PC-9 (cell line): ENCODE results near the gene PRPSAP2. TPM values are rescaled to one million over a fixed set of nuclear protein-coding genes. Genes with fewer than 3 reads are reported as not detected.

Experiments used
- BruUV-seq: library from RNA; stranded (reverse); fragments of 400-500 nt; replicated peaks from 2 replicates; lab custom pipeline; 2021; lab: Mats Ljungman, UMichigan
- CTCF ChIA-PET: fragments of 300-600 bp; sonication (Branson Sonifier 250); formaldehyde crosslinking; loops from one replicate; lab custom pipeline; 2022; ENCODE audit warnings: antibody characterized with exemption; lab: Charles Lee
- POLR2A ChIA-PET: fragments of 300-600 bp; sonication (Branson Sonifier 250); formaldehyde crosslinking; loops from one replicate; lab custom pipeline; 2022; ENCODE audit warnings: antibody characterized with exemption; ENCODE audit not compliant: unreplicated experiment; lab: Charles Lee
- DNase-seq, 2 experiments: peaks; one replicate each; pipeline versions ENCODE4 v3.0.0 to v3.0.0-alpha.2; 2015 to 2022; ENCODE audit warnings: mixed read lengths in 1 of 2
- H2AFZ ChIP-seq: fragments of 200-600 bp; sonication (generic); 2 replicates; pipeline ENCODE4 v1.8.1; 2017; ENCODE audit warnings: antibody characterized with exemption
- H3F3A ChIP-seq: fragments of 200-600 bp; sonication (generic); 2 replicates; pipeline ENCODE4 v1.8.1; 2017; ENCODE audit warnings: antibody characterized with exemption, mild to moderate bottlenecking, low read depth; ENCODE audit not compliant: insufficient read depth
- H3K27ac ChIP-seq: fragments of 200-600 bp; sonication (generic); 2 replicates; pipeline ENCODE4 v1.6.1; 2016; ENCODE audit warnings: mixed run types
- H3K27me3 ChIP-seq: fragments of 200-600 bp; sonication (generic); 2 replicates; pipeline ENCODE4 v1.6.1; 2016; ENCODE audit warnings: low read depth, mixed run types; ENCODE audit not compliant: insufficient read depth
- H3K36me3 ChIP-seq: fragments of 200-600 bp; sonication (generic); 2 replicates; pipeline ENCODE4 v1.6.1; 2016; ENCODE audit warnings: low read depth, mixed run types
- H3K4me1 ChIP-seq: fragments of 200-600 bp; sonication (generic); replicated peaks from 2 replicates; pipeline ENCODE4 v1.6.1; 2016; ENCODE audit warnings: mixed run types; ENCODE audit not compliant: insufficient read depth
- H3K4me2 ChIP-seq: fragments of 200-600 bp; sonication (generic); 2 replicates; pipeline ENCODE4 v1.6.1; 2017; ENCODE audit warnings: mixed run types
- H3K4me3 ChIP-seq: fragments of 200-600 bp; sonication (generic); 2 replicates; pipeline ENCODE4 v1.6.1; 2016; ENCODE audit warnings: mixed run types
- H3K79me2 ChIP-seq: fragments of 200-600 bp; sonication (generic); 2 replicates; pipeline ENCODE4 v1.6.1; 2017; ENCODE audit warnings: low read depth, mixed run types
- H3K9me2 ChIP-seq: fragments of 200-600 bp; sonication (generic); 2 replicates; pipeline ENCODE4 v1.8.1; 2017; ENCODE audit warnings: mild to moderate bottlenecking; ENCODE audit not compliant: insufficient read depth
- H3K9me3 ChIP-seq: fragments of 200-600 bp; sonication (generic); 2 replicates; pipeline ENCODE4 v1.8.1; 2016; ENCODE audit warnings: low read depth; ENCODE audit not compliant: insufficient read depth
- H4K20me1 ChIP-seq: fragments of 200-600 bp; sonication (generic); 2 replicates; pipeline ENCODE4 v1.8.1; 2017; ENCODE audit not compliant: insufficient read depth
- EZH2 ChIP-seq: fragments of 200-600 bp; sonication (generic); IDR thresholded peaks from 2 replicates; pipeline ENCODE4 v1.8.0; 2017; ENCODE audit warnings: antibody characterized with exemption, low read depth
- intact Hi-C: fragments of 100-400 bp; cut with micrococcal nuclease; formaldehyde crosslinking; loops from one replicate; pipeline ENCODE4 v1.10.0; 2022; ENCODE audit not compliant: unreplicated experiment
- total RNA-seq: library from RNA; stranded (reverse); gene quantifications from 2 replicates; pipeline ENCODE4 v1.2.3, GENCODE V29; 2021
- TF ChIP-seq, protein P1 (sequence below): fragments of 200-600 bp; sonication (generic); conservative IDR thresholded peaks from 2 replicates; pipeline ENCODE4 v1.6.1; 2017; ENCODE audit warnings: mixed run types, antibody characterized with exemption, mild to moderate bottlenecking, moderate library complexity

The PRPSAP2 gene
- total RNA-seq, 1 experiment from 2014 or later = 50.0 TPM

DNA sequence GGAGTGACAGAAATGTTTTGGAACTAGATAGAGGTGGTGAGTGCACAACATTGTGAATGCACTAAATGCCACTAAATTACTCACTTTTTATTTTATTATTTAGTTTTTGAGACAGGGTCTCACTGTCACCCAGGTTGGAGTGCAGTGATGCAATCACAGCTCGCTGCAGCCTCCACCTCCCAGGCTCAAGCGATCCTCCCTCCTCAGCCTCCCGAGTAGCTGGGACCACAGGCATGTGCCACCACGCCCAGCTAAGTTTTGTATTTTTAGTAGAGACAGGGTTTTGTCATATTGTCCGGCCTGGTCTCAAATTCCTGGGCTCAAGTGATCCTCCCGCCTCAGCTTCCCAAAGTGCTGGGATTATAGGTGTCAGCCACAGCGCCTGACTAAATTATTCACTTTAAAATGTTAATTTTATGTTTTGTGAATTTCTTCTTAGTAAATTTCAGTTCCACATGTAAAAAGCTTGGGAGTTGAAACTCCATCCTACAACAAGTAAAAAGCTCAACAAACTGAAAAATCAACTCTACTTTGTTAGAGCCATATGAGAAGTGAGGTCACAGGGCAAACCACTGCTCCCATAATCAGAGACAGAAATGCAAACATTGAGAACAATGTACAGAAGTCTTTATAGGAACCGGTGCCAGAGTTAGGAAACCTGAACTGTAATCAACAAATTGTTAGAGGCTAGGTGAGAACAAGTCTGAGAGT is 80.2 kb downstream of the PRPSAP2 start:
- H3K79me2 ChIP-seq = no peaks in the 10 kb centered on the region
- ChIA-PET POLR2A (no interaction called here), CTCF (no interaction called here)
- no peak overlapping the region for H3K4me3 ChIP-seq
- peak in 1 of 2 experiments; percentile 44 for DNase-seq
- H3K9me2 ChIP-seq = no peaks in the 10 kb centered on the region
- no peaks in the 10 kb centered on the region for H4K20me1 ChIP-seq
- intact Hi-C loops = no loop called here
- H3K4me2 ChIP-seq = peak overlapping the region; percentile 10; the same call in 1 of the 2 replicates
- no peak overlapping the region for H3K27ac ChIP-seq
- no peak overlapping the region for H2AFZ ChIP-seq
- TF ChIP-seq, protein P1, sequence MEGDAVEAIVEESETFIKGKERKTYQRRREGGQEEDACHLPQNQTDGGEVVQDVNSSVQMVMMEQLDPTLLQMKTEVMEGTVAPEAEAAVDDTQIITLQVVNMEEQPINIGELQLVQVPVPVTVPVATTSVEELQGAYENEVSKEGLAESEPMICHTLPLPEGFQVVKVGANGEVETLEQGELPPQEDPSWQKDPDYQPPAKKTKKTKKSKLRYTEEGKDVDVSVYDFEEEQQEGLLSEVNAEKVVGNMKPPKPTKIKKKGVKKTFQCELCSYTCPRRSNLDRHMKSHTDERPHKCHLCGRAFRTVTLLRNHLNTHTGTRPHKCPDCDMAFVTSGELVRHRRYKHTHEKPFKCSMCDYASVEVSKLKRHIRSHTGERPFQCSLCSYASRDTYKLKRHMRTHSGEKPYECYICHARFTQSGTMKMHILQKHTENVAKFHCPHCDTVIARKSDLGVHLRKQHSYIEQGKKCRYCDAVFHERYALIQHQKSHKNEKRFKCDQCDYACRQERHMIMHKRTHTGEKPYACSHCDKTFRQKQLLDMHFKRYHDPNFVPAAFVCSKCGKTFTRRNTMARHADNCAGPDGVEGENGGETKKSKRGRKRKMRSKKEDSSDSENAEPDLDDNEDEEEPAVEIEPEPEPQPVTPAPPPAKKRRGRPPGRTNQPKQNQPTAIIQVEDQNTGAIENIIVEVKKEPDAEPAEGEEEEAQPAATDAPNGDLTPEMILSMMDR = no peak
- no peak for TF ChIP-seq EZH2
- BruUV-seq = no TSS peak
- H3K9me3 ChIP-seq = no peaks in the 10 kb centered on the region
- H3K27me3 ChIP-seq = no peaks in the 10 kb centered on the region
- H3K4me1 ChIP-seq = peaks cover 12% of the 10 kb centered on the region
- H3F3A ChIP-seq = peaks cover 11% of the 10 kb centered on the region; the same call in 1 of the 2 replicates
- H3K36me3 ChIP-seq = no peaks in the 10 kb centered on the region

DNA sequence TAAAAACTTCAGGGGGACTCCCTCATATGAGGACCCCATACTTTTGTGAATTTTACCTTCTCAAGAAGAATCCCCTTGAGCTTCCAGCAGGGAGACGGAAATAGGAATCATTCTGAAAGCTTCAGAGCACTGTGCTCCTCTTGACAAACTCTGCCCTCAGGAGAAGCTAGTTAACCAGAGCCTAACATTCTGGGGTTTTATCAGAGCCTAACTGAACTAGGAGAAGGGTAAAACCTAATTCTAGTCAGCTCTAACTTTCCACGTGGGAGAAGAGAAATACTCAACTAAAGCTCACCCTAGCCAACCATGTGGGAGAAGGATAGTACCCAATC is 80.7 kb downstream of the PRPSAP2 start:
- Histone ChIP-seq H3F3A (peaks cover 8% of the 10 kb centered on the region; the same call in 1 of the 2 replicates), H3K27ac (no peak overlapping the region), H3K27me3 (no peaks in the 10 kb centered on the region), H3K4me3 (no peak overlapping the region), H3K36me3 (no peaks in the 10 kb centered on the region), H3K9me2 (no peaks in the 10 kb centered on the region), H3K4me1 (peaks cover 12% of the 10 kb centered on the region), H2AFZ (no peak overlapping the region), H3K9me3 (no peaks in the 10 kb centered on the region), H3K79me2 (no peaks in the 10 kb centered on the region), H3K4me2 (peak overlapping the region; percentile 10; the same call in 1 of the 2 replicates), H4K20me1 (no peaks in the 10 kb centered on the region)
- DNase-seq = no peak
- CTCF ChIA-PET = no interaction called here
- intact Hi-C loops = no loop called here
- POLR2A ChIA-PET = interaction anchor here (0.5 kb wide), 1 partner anchor 24 kb away, joined by 3 read pairs; no protein-coding TSS in a partner anchor
- TF ChIP-seq, protein P1 = no peak
- TF ChIP-seq EZH2 = no peak
- BruUV-seq = no TSS peak

DNA sequence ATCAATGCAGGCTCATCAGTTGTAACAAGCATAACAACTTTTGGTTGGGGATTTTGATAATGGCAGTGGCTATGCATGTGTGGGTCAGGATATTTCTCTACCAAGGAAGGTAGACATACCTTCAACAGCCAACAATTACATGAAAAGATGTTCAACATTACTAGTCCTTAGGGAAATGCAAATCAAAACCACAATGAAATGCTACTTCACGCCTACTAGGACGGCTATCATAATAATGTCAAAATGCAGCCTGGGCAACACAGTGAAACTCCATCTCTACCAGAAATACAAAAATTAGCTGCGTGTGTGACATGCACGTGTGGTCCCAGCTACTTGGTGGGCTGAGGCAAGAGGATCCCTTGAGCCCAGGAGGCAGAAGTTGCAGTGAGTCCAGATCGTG is 86.7 kb downstream of the PRPSAP2 start:
- POLR2A ChIA-PET = no interaction called here
- Histone ChIP-seq H3K27me3 (0 out of 2 replicates have a peak, but pooled peaks cover 6% of the 10 kb centered on the region), H2AFZ (no peak overlapping the region), H3K36me3 (no peaks in the 10 kb centered on the region), H3K4me2 (no peak overlapping the region), H3K79me2 (no peaks in the 10 kb centered on the region), H3K27ac (no peak overlapping the region), H3K9me2 (no peaks in the 10 kb centered on the region), H4K20me1 (no peaks in the 10 kb centered on the region), H3K4me1 (peaks cover 14% of the 10 kb centered on the region; the same call in 1 of the 2 replicates), H3K9me3 (no peaks in the 10 kb centered on the region), H3K4me3 (no peak overlapping the region), H3F3A (no peaks in the 10 kb centered on the region)
- CTCF ChIA-PET = no interaction called here
- intact Hi-C loops = no loop called here
- BruUV-seq = no TSS peak
- DNase-seq = no peak
- no peak for TF ChIP-seq EZH2
- TF ChIP-seq, protein P1 = no peak
